K562 (cell line): ENCODE measurements around the gene B3GALT6. TPM values are rescaled to one million over a fixed set of nuclear protein-coding genes. Genes with fewer than 3 reads are reported as not detected.

Source experiments
- ATAC-seq: fragments of 200-7000 bp; cut with Tn5 transposase; 3 replicates; pipeline ENCODE4 v1.9.1; 2020; ENCODE audit warnings: moderate library complexity
- BruUV-seq: library from RNA; stranded (reverse); fragments of 400-500 nt; replicated peaks from 2 replicates; lab custom pipeline; 2021; lab: Mats Ljungman, UMichigan
- CTCF ChIA-PET: fragments of 300-600 bp; formaldehyde crosslinking; extraction: SDS; loops from one replicate; lab custom pipeline; 2021; ENCODE audit warnings: low intra/inter-chr PET ratio; lab: Yijun Ruan, JAX
- POLR2A ChIA-PET: fragments of 300-600, 350-650 bp; sonication (Branson Sonifier 250); formaldehyde crosslinking; extraction: SDS; loops from one replicate; lab custom pipeline; 2021; ENCODE audit warnings: antibody characterized with exemption, inconsistent platforms; lab: Yijun Ruan, JAX
- DNase-seq, 4 experiments: peaks; one replicate each; pipeline versions ENCODE4 v3.0.0 to v3.0.0-alpha.2; 2011 to 2018; ENCODE audit warnings: low spot score in 3 of 4, mixed read lengths in 3 of 4; ENCODE audit errors: extremely low read depth in 1 of 4
- FAIRE-seq: peaks from 2 replicates; lab custom pipeline; 2011; peaks lifted over from hg19 to GRCh38; lab: Jason Lieb, UNC
- H2AFZ ChIP-seq: 2 replicates; pipeline ENCODE4 v1.6.0; 2011; ENCODE audit warnings: low read depth, low read length, control low read depth, inconsistent platforms
- H3K27ac ChIP-seq: fragments of 200-600 bp; 3 replicates; pipeline ENCODE4 v1.8.0; 2011; ENCODE audit warnings: low read depth, mild to moderate bottlenecking, control low read depth, inconsistent platforms, low read length, moderate library complexity, mixed read lengths; ENCODE audit errors: extremely low read depth
- H3K27me3 ChIP-seq, 2 experiments: fragments of 300-600 bp in 1 of 2; 2 replicates in 1 of 2; 3 replicates in 1 of 2; pipeline versions ENCODE4 v1.6.0 to v1.8.0; 2011; ENCODE audit warnings: inconsistent platforms in 2 of 2, low read length in 2 of 2, mild to moderate bottlenecking in 1 of 2, mixed read lengths in 1 of 2, moderate library complexity in 1 of 2; ENCODE audit not compliant: control insufficient read depth in 2 of 2, insufficient read depth in 2 of 2
- H3K36me3 ChIP-seq: fragments of 300-600 bp; 3 replicates; pipeline ENCODE4 v1.8.0; 2011; ENCODE audit warnings: mild to moderate bottlenecking, low read length, inconsistent platforms; ENCODE audit not compliant: control insufficient read depth, insufficient read depth
- H3K4me1 ChIP-seq, 2 experiments: fragments of 200-600 bp in 1 of 2; replicated peaks in 1 of 2; 2 replicates in 1 of 2; 3 replicates in 1 of 2; pipeline versions ENCODE4 v1.5.1 to v1.8.0; 2011; ENCODE audit warnings: inconsistent platforms in 2 of 2, low read length in 2 of 2, mild to moderate bottlenecking in 1 of 2, mixed read lengths in 1 of 2, moderate library complexity in 1 of 2; ENCODE audit not compliant: control insufficient read depth in 2 of 2, insufficient read depth in 2 of 2
- H3K4me2 ChIP-seq: 2 replicates; pipeline ENCODE4 v1.6.1; 2011; ENCODE audit warnings: low read length, control low read depth, inconsistent platforms, mixed read lengths; ENCODE audit not compliant: insufficient read depth
- H3K4me3 ChIP-seq: fragments of 200-600 bp; sonication (generic), shearing (Covaris generic); 2 replicates; pipeline ENCODE4 v1.5.1; 2016; ENCODE audit warnings: control low read depth, inconsistent platforms
- H3K79me2 ChIP-seq: fragments of 200-600 bp; 3 replicates; pipeline ENCODE4 v1.8.0; 2011; ENCODE audit warnings: low read length, inconsistent platforms; ENCODE audit not compliant: control insufficient read depth, insufficient read depth
- H3K9ac ChIP-seq, 2 experiments: 2 replicates each; pipeline versions ENCODE4 v1.6.0 to v1.6.1; 2011; ENCODE audit warnings: low read depth in 2 of 2, low read length in 2 of 2, control low read depth in 1 of 2, inconsistent platforms in 1 of 2, mild to moderate bottlenecking in 1 of 2, mixed read lengths in 1 of 2; ENCODE audit not compliant: insufficient read depth in 1 of 2
- H3K9me1 ChIP-seq: one replicate; pipeline ENCODE4 v1.6.0; 2011; ENCODE audit warnings: inconsistent platforms, mild to moderate bottlenecking, low read length, moderate library complexity; ENCODE audit not compliant: control insufficient read depth, insufficient read depth
- H3K9me3 ChIP-seq: replicated peaks from 2 replicates; pipeline ENCODE4 v1.5.1; 2011; ENCODE audit warnings: low read depth, low read length, inconsistent platforms; ENCODE audit not compliant: control insufficient read depth, insufficient read depth
- H4K20me1 ChIP-seq: replicated peaks from 2 replicates; pipeline ENCODE4 v1.6.1; 2011; ENCODE audit warnings: low read length, inconsistent platforms, mixed read lengths; ENCODE audit not compliant: control insufficient read depth, insufficient read depth
- ATF1 ChIP-seq, 2 experiments: fragments of 450-650 bp in 1 of 2; IDR thresholded peaks; 2 replicates each; pipeline ENCODE4 v1.6.1; 2016; ENCODE audit warnings: missing compliant biosample characterization in 1 of 2, missing genetic modification characterization in 1 of 2
- BDP1 ChIP-seq: IDR thresholded peaks from 3 replicates; pipeline ENCODE4 v1.6.1; 2011; ENCODE audit not compliant: insufficient read length, insufficient read depth
- CHD1 ChIP-seq: fragments of 200-600 bp; sonication (generic); IDR thresholded peaks from one replicate; pipeline ENCODE4 v1.6.1; 2012; ENCODE audit warnings: mild to moderate bottlenecking, moderate library complexity, low read length, inconsistent platforms
- FOXA1 ChIP-seq: fragments of 450-650 bp; IDR thresholded peaks from 2 replicates; pipeline ENCODE4 v1.6.1; 2016; ENCODE audit warnings: mild to moderate bottlenecking, borderline replicate concordance
- FOXK2 ChIP-seq, 2 experiments: fragments of 450-650 bp; IDR thresholded peaks in 1 of 2; conservative IDR thresholded peaks in 1 of 2; 2 replicates each; pipeline ENCODE4 v1.6.1; 2016; ENCODE audit warnings: low read depth in 2 of 2, mild to moderate bottlenecking in 1 of 2
- KAT2B ChIP-seq: IDR thresholded peaks from one replicate; pipeline ENCODE4 v1.6.1; 2012; ENCODE audit warnings: low read depth, mild to moderate bottlenecking, control low read depth, inconsistent platforms, low read length, moderate library complexity
- NR2C1 ChIP-seq, 2 experiments: fragments of 450-650 bp; IDR thresholded peaks; 2 replicates each; pipeline ENCODE4 v1.6.1; 2017; ENCODE audit warnings: mild to moderate bottlenecking in 2 of 2, antibody characterized with exemption in 1 of 2, inconsistent platforms in 1 of 2, missing compliant biosample characterization in 1 of 2, missing genetic modification characterization in 1 of 2
- PML ChIP-seq: IDR thresholded peaks from 2 replicates; pipeline ENCODE4 v1.6.1; 2012; ENCODE audit warnings: low read length, inconsistent platforms
- PREB ChIP-seq: sonication (generic); formaldehyde crosslinking; IDR thresholded peaks from 2 replicates; pipeline ENCODE4 v1.8.1; 2023; ENCODE audit warnings: mild to moderate bottlenecking, missing genetic modification reagents
- RBM14 ChIP-seq: fragments of 200-400 bp; formaldehyde crosslinking; IDR thresholded peaks from 2 replicates; pipeline ENCODE4 v1.6.1; 2018; ENCODE audit warnings: low read depth, mild to moderate bottlenecking, low read length, moderate library complexity, borderline replicate concordance; ENCODE audit not compliant: insufficient read depth
- RUNX1 ChIP-seq: sonication (generic); IDR thresholded peaks from 2 replicates; pipeline ENCODE4 v1.6.1; 2016; ENCODE audit warnings: antibody characterized with exemption, low read depth
- ZBTB43 ChIP-seq: sonication (generic); formaldehyde crosslinking; IDR thresholded peaks from 2 replicates; pipeline ENCODE4 v1.8.0; 2023; ENCODE audit warnings: mild to moderate bottlenecking, missing genetic modification reagents
- ZNF197 ChIP-seq: fragments of 200-800 bp; sonication (Bioruptor generic); IDR thresholded peaks from 2 replicates; pipeline ENCODE4 v1.6.1; 2016; ENCODE audit warnings: low read depth, missing genetic modification characterization, missing compliant biosample characterization
- ZNF263 ChIP-seq: sonication (generic); formaldehyde crosslinking; IDR thresholded peaks from 2 replicates; pipeline ENCODE4 v1.8.0; 2022; ENCODE audit warnings: mild to moderate bottlenecking, missing genetic modification reagents, borderline replicate concordance
- ZNF551 ChIP-seq: fragments of 250-450 bp; sonication (Bioruptor Pico); IDR thresholded peaks from 2 replicates; pipeline ENCODE4 v1.5.0; 2021; ENCODE audit warnings: mild to moderate bottlenecking, moderate library complexity
- ZNF589 ChIP-seq: fragments of 200-800 bp; sonication (Bioruptor generic); IDR thresholded peaks from 2 replicates; pipeline ENCODE4 v1.6.1; 2016; ENCODE audit warnings: low read depth, missing genetic modification characterization, missing compliant biosample characterization
- WGBS: fragments of 100-300 bp; shearing (Covaris generic); methylation state at CpG from one replicate; pipeline ENCODE4 v1.1.6; 2016; ENCODE audit warnings: low coverage, mixed read lengths; ENCODE audit not compliant: insufficient coverage; ENCODE audit errors: missing lambda C conversion rate; 5-methylcytosine and 5-hydroxymethylcytosine counted together
- in situ Hi-C: fragments of 300-500 bp; cut with MboI; formaldehyde crosslinking; loops from 4 replicates; pipeline ENCODE4 v1.15.0; 2018; ENCODE audit warnings: inconsistent platforms, mixed read lengths
- intact Hi-C: fragments of 100-400 bp; cut with micrococcal nuclease; formaldehyde crosslinking; loops from 2 replicates; pipeline ENCODE4 v1.14.2; 2022
- polyA plus RNA-seq, 8 experiments: library from polyadenylated mRNA; depleted of rRNA in 4 of 8; stranded (reverse) in 5 of 8; unstranded in 3 of 8; fragments of >200 nt; fragmentation: Nextera tagmentation in 2 of 8; fragmentation: Illumina TruSeq in 1 of 8; extraction: Ambion mirVana in 2 of 8; extraction: Trizol in 1 of 8; gene quantifications; 2 replicates each; pipeline versions ENCODE4 v1.2.1 to v1.2.3, GENCODE V29; 2011 to 2014; ENCODE audit warnings: inconsistent platforms in 1 of 8, missing spikeins in 1 of 8
- total RNA-seq, 7 experiments: library from RNA; depleted of rRNA in 6 of 7; stranded (reverse); fragments of >200 nt in 6 of 7; fragmentation: Illumina TruSeq in 2 of 7; extraction: Trizol in 2 of 7; gene quantifications; 2 replicates each; pipeline versions ENCODE4 v1.2.1 to v1.2.3, GENCODE V29; 2011 to 2021; ENCODE audit warnings: low replicate concordance in 1 of 7

The B3GALT6 gene
- total and polyA plus RNA-seq, 9 of the 15 experiments (the other 6 are each of a cell fraction or from before 2014, with no cell fraction given): 0.68 to 29.8 (median 9.9) TPM

GRCh38 chr1:1231400-1232207 lies 433 bp upstream of the B3GALT6 start, which contains the start of gene SDF4:
SDF4 (minus strand) TSS chr1:1232001; CDS start chr1:1228772, 3,229 bp downstream.
- ATAC-seq (peak; percentile 99), DNase-seq (peak; percentile 99 to 100 (median 100)), FAIRE-seq (peak; percentile 86)
- POLR2A ChIA-PET: interaction anchor here (0.5 to 2.2 kb wide), 15 partner anchors 8 to 114 kb away, joined by 3 to 12 read pairs (median 4); partner anchors contain the start of gene TNFRSF4
- Histone ChIP-seq H3K27ac (peak within 1 kb of the TSS; percentile 96), H3K4me3 (peak within 1 kb of the TSS; percentile 79), H3K9ac (peak within 1 kb of the TSS; percentile 93 to 99), H3K4me2 (peak within 1 kb of the TSS; percentile 100), H3K79me2 (peaks cover 79% of the 10 kb centered on the region), H4K20me1 (no peaks in the 10 kb centered on the region), H3K36me3 (peaks cover 49% of the 10 kb centered on the region; the same call in 2 of the 3 replicates), H2AFZ (peak within 1 kb of the TSS; percentile 93), H3K9me3 (peaks cover 9% of the 10 kb centered on the region), H3K27me3 (no peaks in the 10 kb centered on the region), H3K4me1 (peaks cover 6 to 83% of the 10 kb centered on the region in 2 experiments; a peak in 4 of 5 replicates), H3K9me1 (no peaks in the 10 kb centered on the region)
- intact Hi-C loops: loop anchor here (5.0 kb wide), 1 partner anchor 109 kb away; no protein-coding TSS in a partner anchor
- CTCF ChIA-PET: interaction anchor here (0.7 kb wide), 1 partner anchor 169 kb away, joined by 4 read pairs; no protein-coding TSS in a partner anchor
- BruUV-seq: no TSS peak
- WGBS: under 1% methylated on average over 78 of the region's 99 CpGs
- in situ Hi-C loops: no loop called here
- TF ChIP-seq ZNF589 (CRISPR knock-in tag) (no peak; the same call in 1 of the 2 replicates), PML (peak; percentile 48), KAT2B (no peak), RBM14 (0 out of 2 replicates have a peak, but pooled peaks have one; percentile 83), BDP1 (no peak), ZNF551 (CRISPR knock-in tag) (no peak), ZNF197 (CRISPR knock-in tag) (no peak), FOXK2 (conservative IDR thresholded peaks at IDR 0.05 in 1 of 2, IDR thresholded peaks at IDR 0.05 in 1 of 2; ENCODE audit: low read depth in 2 of 2) (no peak), ATF1 (CRISPR knock-in tag; IDR thresholded peaks at IDR 0.05) (peak; percentile 21; the same call in 1 of the 2 replicates), ATF1 (tag; IDR thresholded peaks at IDR 0.05) (peak; percentile 92), CHD1 (peak; percentile 31), NR2C1 (IDR thresholded peaks at IDR 0.05) (peak; percentile 87), NR2C1 (tag; IDR thresholded peaks at IDR 0.05) (peak; percentile 93), RUNX1 (peak; percentile 79; the same call in 1 of the 2 replicates), FOXA1 (no peak), ZNF263 (peak; percentile 47; the same call in 1 of the 2 replicates), PREB (CRISPR knock-in tag) (no peak), ZBTB43 (CRISPR knock-in tag) (no peak)
